Measurements from ENCODE around the gene HMGCS1. TPM values are rescaled to one million over a fixed set of nuclear protein-coding genes. Genes with fewer than 3 reads are reported as not detected.

The HMGCS1 gene
- total and polyA plus RNA-seq, 2 of the 8 experiments (the other 6 are each of a cell fraction or from before 2014, with no cell fraction given): 63.6 to 236 TPM

- Histone ChIP-seq H3K4me2 (ENCODE audit: insufficient read depth in 1 of 2, low read depth in 2 of 2, low read length in 2 of 2) (no peak overlapping the region), H3K14ac (ENCODE audit: insufficient read length) (no peak overlapping the region), H2BK5ac (ENCODE audit: low read depth, low read length) (no peak overlapping the region), H3K36me3 (ENCODE audit: control insufficient read depth in 2 of 4, insufficient read depth in 4 of 4, low read length in 3 of 4) (peaks cover 12 to 84% (median 49%) of the 10 kb centered on the region in 4 experiments), H2AK5ac (ENCODE audit: low read depth, low read length) (no peak overlapping the region), H3K79me1 (ENCODE audit: low read depth, low read length) (no peaks in the 10 kb centered on the region), H3K27ac (ENCODE audit: low read depth, low read length) (no peak overlapping the region), H2BK12ac (ENCODE audit: low read depth, low read length) (no peak overlapping the region), H3K56ac (replicated peaks; ENCODE audit: insufficient read length, low read depth, low read length) (no peak overlapping the region), H4K91ac (replicated peaks; ENCODE audit: insufficient read length, low read length) (no peak overlapping the region), H3K9me3 (ENCODE audit: insufficient read depth in 2 of 2, low read depth in 1 of 2, low read length in 1 of 2) (no peaks in the 10 kb centered on the region), H3K23me2 (ENCODE audit: low read depth, low read length) (no peaks in the 10 kb centered on the region), H4K8ac (ENCODE audit: extremely low read depth, insufficient read depth, low read length) (no peak overlapping the region), H2BK15ac (ENCODE audit: low read length) (no peak overlapping the region), H3K18ac (ENCODE audit: extremely low read depth, low read length) (no peak overlapping the region), H2AFZ (ENCODE audit: low read length) (no peak overlapping the region), H3K23ac (ENCODE audit: insufficient read length) (no peak overlapping the region), H3K9ac (replicated peaks in 1 of 4; ENCODE audit: extremely low read depth in 1 of 4, low read depth in 3 of 4, low read length in 3 of 4) (no peak overlapping the region), H3K4ac (replicated peaks; ENCODE audit: insufficient read length, low read depth, low read length) (no peak overlapping the region), H3K79me2 (ENCODE audit: control insufficient read depth in 1 of 2, insufficient read depth in 2 of 2, low read length in 2 of 2) (no peaks in the 10 kb centered on the region), H3K27me3 (replicated peaks in 1 of 4; ENCODE audit: control insufficient read depth in 3 of 4, extremely low read depth in 1 of 4, insufficient read depth in 3 of 4, low read length in 3 of 4) (no peaks in the 10 kb centered on the region), H2BK120ac (replicated peaks; ENCODE audit: low read depth, low read length) (no peak overlapping the region), H2BK20ac (ENCODE audit: low read length) (no peak overlapping the region), H3K4me3 (ENCODE audit: extremely low read depth in 1 of 4, insufficient read depth in 2 of 4, low read depth in 3 of 4, low read length in 4 of 4) (no peak overlapping the region), H4K20me1 (replicated peaks in 1 of 2; ENCODE audit: control insufficient read depth in 1 of 2, insufficient read depth in 2 of 2, low read length in 2 of 2) (peaks cover 0 to 1% of the 10 kb centered on the region in 2 experiments), H4K5ac (ENCODE audit: insufficient read length, low read depth, low read length) (no peak overlapping the region), H3K4me1 (replicated peaks in 1 of 4; ENCODE audit: control insufficient read depth in 3 of 4, insufficient read depth in 4 of 4, low read length in 3 of 4) (no peaks in the 10 kb centered on the region)
- 97% methylated on average over 2 of the region's 2 CpGs; no CpG with 5 or more reads in 1 of the 2 experiments for WGBS, 2 experiments (ENCODE audit: extremely low coverage in 1 of 2, insufficient coverage in 1 of 2, insufficient read length in 1 of 2, insufficient replicate concordance in 2 of 2, low coverage in 1 of 2, low lambda C conversion rate in 2 of 2, missing lambda C conversion rate in 1 of 2)
- DNase-seq (ENCODE audit: low read depth in 1 of 2, low spot score in 2 of 2): no peak
- ChIA-PET POLR2A (ENCODE audit: partially characterized antibody) (no interaction called here), CTCF (ENCODE audit: partially characterized antibody) (interaction anchor here (0.9 kb wide), 1 partner anchor 10 kb away, joined by 3 read pairs; no protein-coding TSS in a partner anchor)
- FAIRE-seq: no peak
- no peak for TF ChIP-seq RFX5 (IDR thresholded peaks at IDR 0.05; ENCODE audit: borderline replicate concordance, low read depth, low read length)
- no peak for TF ChIP-seq SRF (IDR thresholded peaks at IDR 0.05; ENCODE audit: low read depth, low read length)
- TF ChIP-seq CTBP2 (IDR thresholded peaks at IDR 0.05; ENCODE audit: borderline replicate concordance, insufficient read depth, insufficient read length, low read length): no peak
- TF ChIP-seq BCL11A (IDR thresholded peaks at IDR 0.05; ENCODE audit: low read depth in 2 of 2, low read length in 2 of 2): no peak
- TF ChIP-seq USF2 (IDR thresholded peaks at IDR 0.05; ENCODE audit: low read length): no peak
- TF ChIP-seq CEBPB (IDR thresholded peaks at IDR 0.05; ENCODE audit: low read depth, low read length): no peak
- no peak for TF ChIP-seq NRF1 (IDR thresholded peaks at IDR 0.05; ENCODE audit: low read depth, low read length)
- no peak for TF ChIP-seq SIRT6 (IDR thresholded peaks at IDR 0.05; ENCODE audit: low read length)
- TF ChIP-seq SIX5 (IDR thresholded peaks at IDR 0.05; ENCODE audit: low read depth, low read length): no peak
- TF ChIP-seq PHF8 (conservative IDR thresholded peaks at IDR 0.05; ENCODE audit: low read depth, low read length): no peak
- no peak for TF ChIP-seq SAP30 (IDR thresholded peaks at IDR 0.05; ENCODE audit: insufficient read depth, insufficient replicate concordance, low read length)
- TF ChIP-seq KDM5A (IDR thresholded peaks at IDR 0.05; ENCODE audit: low read length): no peak
Observed at GRCh38 chr5:43290726-43291125, 22.5 kb downstream of the HMGCS1 start.

Measured in H1 (cell line).